HG02759 (cell line): ENCODE data around the gene AMH.

Experiments used
- ATAC-seq: cut with Tn5 transposase; IDR thresholded peaks from one replicate; pipeline ENCODE4 v1.9.1; 2021; ENCODE audit warnings: mild to moderate bottlenecking, moderate library complexity; ENCODE audit not compliant: unreplicated experiment

Gene AMH

GRCh38 chr19:2234996-2235380, 14.1 kb upstream of the AMH start:
- no peak for ATAC-seq

GRCh38 chr19:2235381-2236063, 13.6 kb upstream of the AMH start:
- ATAC-seq: peak; percentile 3

- no peak for ATAC-seq
Observed at GRCh38 chr19:2236064-2236313, 13.1 kb upstream of the AMH start.

GRCh38 chr19:2236314-2237050, 12.6 kb upstream of the AMH start, which contains the start of the genes PLEKHJ1 and SF3A2:
Gene PLEKHJ1, minus strand, starts transcription at chr19:2236329. Its CDS starts 81 bp downstream, at chr19:2236248.
Gene SF3A2, plus strand, starts transcription at chr19:2236824. Its CDS starts 6,595 bp downstream, at chr19:2243419.
- peak; percentile 77 for ATAC-seq

GRCh38 chr19:2237051-2237868, 11.9 kb upstream of the AMH start:
- no peak for ATAC-seq

GRCh38 chr19:2237869-2238153, 11.3 kb upstream of the AMH start:
- no peak for ATAC-seq

GRCh38 chr19:2239173-2239572, 9.9 kb upstream of the AMH start:
- ATAC-seq: no peak

GRCh38 chr19:2239771-2240770, 9.1 kb upstream of the AMH start:
- no peak for ATAC-seq

GRCh38 chr19:2240881-2241760, 8.0 kb upstream of the AMH start:
- ATAC-seq: no peak

GRCh38 chr19:2242092-2242537, 7.0 kb upstream of the AMH start:
- no peak for ATAC-seq

- no peak for ATAC-seq
Observed at GRCh38 chr19:2242816-2243215, 6.3 kb upstream of the AMH start.

- ATAC-seq: no peak
Observed at GRCh38 chr19:2243274-2244124, 5.6 kb upstream of the AMH start.

GRCh38 chr19:2244125-2244411, 5.1 kb upstream of the AMH start:
- ATAC-seq: no peak

- no peak for ATAC-seq
Observed at GRCh38 chr19:2244486-2244885, 4.6 kb upstream of the AMH start.

- ATAC-seq: no peak
Observed at GRCh38 chr19:2245273-2245672, 3.9 kb upstream of the AMH start.

GRCh38 chr19:2246014-2246620, 3.0 kb upstream of the AMH start:
- no peak for ATAC-seq

GRCh38 chr19:2246801-2247361, 2.2 kb upstream of the AMH start:
- ATAC-seq: no peak

- ATAC-seq: no peak
Observed at GRCh38 chr19:2247433-2248101, 1.6 kb upstream of the AMH start.
